OCI-LY3 (cell line): ENCODE data around the gene ARMC6.
"Not testable (repeated sequence)": the region's sequence is repeated elsewhere in the genome, so short reads cannot be mapped to it uniquely, and the experiment has no call there.

Source experiments
- H2AFZ ChIP-seq: fragments of 200-600, 300-600 bp; shearing (Covaris generic); 2 replicates; pipeline ENCODE4 v1.6.0; 2014; ENCODE audit warnings: antibody characterized with exemption, low read depth, low read length
- H3K27ac ChIP-seq: fragments of 200-600, 300-600 bp; sonication (generic); 2 replicates; pipeline ENCODE4 v1.5.1; 2014; ENCODE audit warnings: mild to moderate bottlenecking, low read length, moderate library complexity, mixed read lengths
- H3K27me3 ChIP-seq: fragments of 200-600, 300-600 bp; sonication (generic); 2 replicates; pipeline ENCODE4 v1.6.1; 2014; ENCODE audit warnings: low read depth, low read length, mixed read lengths
- H3K36me3 ChIP-seq: fragments of 200-600, 300-600 bp; sonication (generic); replicated peaks from 2 replicates; pipeline ENCODE3; 2014; ENCODE audit warnings: low read depth, low read length, mixed read lengths
- H3K4me1 ChIP-seq: fragments of 300-600, 200-600 bp; sonication (generic); 2 replicates; pipeline ENCODE4 v1.6.1; 2014; ENCODE audit warnings: low read length, mixed read lengths
- H3K4me2 ChIP-seq: fragments of 200-600, 300-600 bp; sonication (generic); 2 replicates; pipeline ENCODE4 v1.6.1; 2014; ENCODE audit warnings: low read length, mixed read lengths
- H3K4me3 ChIP-seq: fragments of 300-600, 200-600 bp; sonication (generic); 2 replicates; pipeline ENCODE4 v1.5.1; 2014; ENCODE audit warnings: antibody characterized with exemption, mild to moderate bottlenecking, low read length, moderate library complexity
- H3K79me2 ChIP-seq: fragments of 300-600, 200-600 bp; shearing (Covaris generic); 2 replicates; pipeline ENCODE4 v1.6.1; 2014; ENCODE audit warnings: mild to moderate bottlenecking, low read length, mixed read lengths
- H3K9ac ChIP-seq: fragments of 300-600, 200-600 bp; shearing (Covaris generic); 2 replicates; pipeline ENCODE4 v1.6.0; 2014; ENCODE audit warnings: mild to moderate bottlenecking, low read length, moderate library complexity
- H3K9me3 ChIP-seq: fragments of 200-600, 300-600 bp; shearing (Covaris generic); 2 replicates; pipeline ENCODE4 v1.6.1; 2014; ENCODE audit warnings: low read length, mixed read lengths; ENCODE audit not compliant: insufficient read depth
- H4K20me1 ChIP-seq: fragments of 200-600, 300-600 bp; sonication (generic); 2 replicates; pipeline ENCODE4 v1.6.1; 2016; ENCODE audit warnings: low read length, mixed read lengths; ENCODE audit not compliant: insufficient read depth
- EZH2phosphoT487 ChIP-seq: fragments of 200-600 bp; shearing (Covaris generic); IDR thresholded peaks from 2 replicates; pipeline ENCODE4 v1.6.1; 2018; ENCODE audit warnings: antibody characterized with exemption, mixed run types, low read depth
- TF ChIP-seq, protein P1 (sequence below): fragments of 200-600, 300-600 bp; sonication (generic); IDR thresholded peaks from 2 replicates; pipeline ENCODE4 v1.5.1; 2014; ENCODE audit warnings: antibody characterized with exemption, low read length, low read depth

The ARMC6 gene

DNA sequence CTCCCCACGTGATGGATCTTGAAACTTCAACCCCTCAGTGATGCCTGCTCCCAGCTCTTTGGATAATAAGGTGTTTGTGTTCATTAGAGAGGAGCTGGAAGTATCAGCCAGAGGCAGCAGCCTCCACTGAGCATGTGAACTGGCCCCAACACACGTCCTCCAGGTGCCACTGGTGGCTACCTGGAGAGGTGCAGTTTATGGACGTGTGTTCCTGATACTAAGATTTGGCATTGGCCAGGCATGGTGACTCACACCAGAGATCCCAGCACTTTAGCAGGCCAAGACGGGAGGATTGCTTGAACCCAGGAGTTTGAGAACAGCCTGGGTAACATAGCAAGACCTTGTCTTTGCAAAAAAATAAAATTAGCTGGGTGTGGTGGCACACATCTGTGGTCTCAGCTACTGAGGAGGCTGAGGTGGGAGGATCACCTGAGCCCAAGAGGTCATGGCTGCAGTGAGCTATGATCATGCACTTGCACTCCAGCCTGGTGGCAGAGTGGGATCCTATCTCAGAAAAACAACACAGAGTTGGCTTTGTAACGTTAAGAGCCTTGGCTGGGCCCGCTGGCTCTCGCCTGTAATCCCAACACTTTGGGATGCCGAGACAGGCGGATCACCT is 64.8 kb downstream of the ARMC6 start:
- Histone ChIP-seq H3K4me3 (no peak overlapping the region), H3K36me3 (no peaks in the 10 kb centered on the region), H3K79me2 (no peaks in the 10 kb centered on the region), H3K9me3 (no peaks in the 10 kb centered on the region), H3K4me1 (no peaks in the 10 kb centered on the region), H3K27ac (no peak overlapping the region), H4K20me1 (no peaks in the 10 kb centered on the region), H3K4me2 (no peak overlapping the region), H2AFZ (no peak overlapping the region), H3K27me3 (no peaks in the 10 kb centered on the region), H3K9ac (no peak overlapping the region)
- TF ChIP-seq, protein P1, sequence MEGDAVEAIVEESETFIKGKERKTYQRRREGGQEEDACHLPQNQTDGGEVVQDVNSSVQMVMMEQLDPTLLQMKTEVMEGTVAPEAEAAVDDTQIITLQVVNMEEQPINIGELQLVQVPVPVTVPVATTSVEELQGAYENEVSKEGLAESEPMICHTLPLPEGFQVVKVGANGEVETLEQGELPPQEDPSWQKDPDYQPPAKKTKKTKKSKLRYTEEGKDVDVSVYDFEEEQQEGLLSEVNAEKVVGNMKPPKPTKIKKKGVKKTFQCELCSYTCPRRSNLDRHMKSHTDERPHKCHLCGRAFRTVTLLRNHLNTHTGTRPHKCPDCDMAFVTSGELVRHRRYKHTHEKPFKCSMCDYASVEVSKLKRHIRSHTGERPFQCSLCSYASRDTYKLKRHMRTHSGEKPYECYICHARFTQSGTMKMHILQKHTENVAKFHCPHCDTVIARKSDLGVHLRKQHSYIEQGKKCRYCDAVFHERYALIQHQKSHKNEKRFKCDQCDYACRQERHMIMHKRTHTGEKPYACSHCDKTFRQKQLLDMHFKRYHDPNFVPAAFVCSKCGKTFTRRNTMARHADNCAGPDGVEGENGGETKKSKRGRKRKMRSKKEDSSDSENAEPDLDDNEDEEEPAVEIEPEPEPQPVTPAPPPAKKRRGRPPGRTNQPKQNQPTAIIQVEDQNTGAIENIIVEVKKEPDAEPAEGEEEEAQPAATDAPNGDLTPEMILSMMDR = no peak
- no peak for TF ChIP-seq EZH2phosphoT487

DNA sequence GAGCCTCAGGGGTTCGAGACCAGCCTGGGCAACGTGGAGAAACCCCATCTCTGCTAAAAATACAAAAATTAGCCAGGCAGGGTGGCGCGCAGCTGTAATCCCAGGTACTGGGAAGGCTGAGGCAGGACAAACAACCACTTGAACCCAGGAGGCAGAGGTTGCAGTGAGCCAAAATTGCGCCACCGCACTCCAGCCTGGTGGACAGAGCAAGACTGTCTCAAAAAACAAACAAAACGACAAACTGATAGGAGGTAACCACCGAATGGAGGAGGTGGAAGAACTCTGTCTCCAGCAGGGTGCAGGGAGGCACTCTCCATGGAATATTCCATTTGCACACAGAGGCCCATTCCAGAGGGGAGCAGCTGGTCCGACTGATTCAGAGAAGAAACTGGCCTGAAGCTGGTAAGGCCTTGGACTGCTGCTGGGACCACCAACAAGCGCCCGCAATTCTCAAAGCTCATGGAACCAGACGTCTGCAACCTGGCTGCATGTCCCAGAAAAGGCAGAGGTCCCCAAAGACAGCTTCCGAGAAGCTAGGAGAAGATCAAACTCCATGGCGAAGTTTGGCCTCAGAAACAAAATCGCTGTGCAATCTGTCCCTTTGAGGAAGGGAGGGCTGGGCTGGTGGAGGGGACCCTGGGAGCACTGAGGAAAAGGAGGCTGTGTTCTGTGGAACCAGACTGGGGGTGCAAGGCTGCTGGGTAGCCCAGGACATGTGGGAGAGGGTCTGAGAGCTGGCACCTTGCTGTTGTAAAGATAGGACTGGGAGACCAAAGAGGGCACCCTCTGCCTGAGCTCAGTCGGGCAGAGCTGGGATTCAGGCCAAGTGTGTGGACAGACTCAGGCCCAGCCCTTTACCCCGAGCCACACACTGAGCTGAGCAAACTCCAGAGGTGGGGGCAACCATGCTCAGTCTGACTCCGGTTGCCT is 65.6 kb downstream of the ARMC6 start:
- H3K4me3 ChIP-seq = no peak overlapping the region
- TF ChIP-seq, protein P1 = no peak
- H3K27ac ChIP-seq = no peak overlapping the region

DNA sequence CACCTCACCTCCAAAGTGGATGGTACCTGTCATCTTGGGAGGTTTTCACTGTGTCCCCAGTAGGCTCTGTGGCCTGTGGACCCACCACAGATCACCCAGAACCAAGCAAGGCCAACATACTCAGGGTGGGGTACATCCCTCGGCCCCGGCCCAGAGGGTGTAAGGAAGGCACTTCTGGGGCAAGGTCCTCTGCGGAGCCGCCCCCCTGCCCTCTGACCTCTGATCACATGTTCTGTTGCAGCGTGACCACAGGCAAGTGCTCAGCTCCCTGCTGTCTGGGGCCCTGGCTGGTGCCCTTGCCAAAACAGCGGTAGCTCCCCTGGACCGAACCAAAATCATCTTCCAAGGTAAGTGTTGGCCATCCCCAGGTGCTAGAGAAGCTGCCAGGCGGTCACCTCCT is 68.1 kb downstream of the ARMC6 start:
- no peak overlapping the region for H3K4me3 ChIP-seq
- no peaks in the 10 kb centered on the region for H4K20me1 ChIP-seq
- no peaks in the 10 kb centered on the region for H3K9me3 ChIP-seq
- no peak overlapping the region for H3K9ac ChIP-seq
- H3K27me3 ChIP-seq = no peaks in the 10 kb centered on the region
- no peaks in the 10 kb centered on the region for H3K36me3 ChIP-seq
- H3K4me1 ChIP-seq = no peaks in the 10 kb centered on the region
- no peak overlapping the region for H2AFZ ChIP-seq
- TF ChIP-seq, protein P1 = no peak
- no peak for TF ChIP-seq EZH2phosphoT487
- H3K4me2 ChIP-seq = no peak overlapping the region
- H3K27ac ChIP-seq = no peak overlapping the region
- no peaks in the 10 kb centered on the region for H3K79me2 ChIP-seq

More for the DNA sequence above, 65.6 kb downstream of the ARMC6 start:
- Histone ChIP-seq H3K4me1 (no peaks in the 10 kb centered on the region), H4K20me1 (no peaks in the 10 kb centered on the region), H2AFZ (no peak overlapping the region), H3K27me3 (no peaks in the 10 kb centered on the region), H3K36me3 (no peaks in the 10 kb centered on the region), H3K9ac (no peak overlapping the region), H3K9me3 (no peaks in the 10 kb centered on the region), H3K79me2 (no peaks in the 10 kb centered on the region), H3K4me2 (no peak overlapping the region)

DNA sequence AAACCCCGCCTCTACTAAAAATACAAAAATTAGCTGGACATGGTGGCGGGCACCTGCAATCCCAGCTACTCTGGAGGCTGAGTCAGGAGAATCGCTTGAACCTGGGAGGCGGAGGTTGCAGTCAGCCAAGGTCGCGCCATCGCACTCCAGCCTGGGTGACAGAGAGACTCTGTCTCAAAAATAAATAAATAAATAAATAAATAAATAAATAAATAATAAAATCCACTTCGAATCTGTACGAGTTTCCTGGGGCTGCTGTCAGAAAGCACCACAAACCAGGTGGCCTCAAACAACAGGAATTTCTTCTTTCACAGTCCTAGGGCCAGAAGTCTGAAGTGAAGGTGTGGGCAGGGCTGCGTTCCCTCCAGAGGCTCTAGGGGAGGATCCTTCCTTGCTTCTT is 69.2 kb downstream of the ARMC6 start:
- H3K9me3 ChIP-seq, H3K4me1 ChIP-seq, H3K27ac ChIP-seq, H3K4me2 ChIP-seq, H3K9ac ChIP-seq, H3K27me3 ChIP-seq, H3K4me3 ChIP-seq, H2AFZ ChIP-seq, H3K36me3 ChIP-seq, H4K20me1 ChIP-seq, H3K79me2 ChIP-seq: not testable (repeated sequence)
